Endothelial cell (in vitro differentiated cells): ENCODE results near the gene P2RY2. TPM values are rescaled to one million over a fixed set of nuclear protein-coding genes. Genes with fewer than 3 reads are reported as not detected.

Experiments used
- DNase-seq: peaks from one replicate; pipeline ENCODE4 v3.0.0; 2021; ENCODE audit warnings: low spot score
- H3K27ac Mint-ChIP-seq: one replicate; pipeline ENCODE4 v1.8.0; 2021; ENCODE audit warnings: mixed read lengths, inconsistent platforms; ENCODE audit not compliant: unreplicated experiment
- H3K27me3 Mint-ChIP-seq: one replicate; pipeline ENCODE4 v1.8.0; 2021; ENCODE audit warnings: mild to moderate bottlenecking, moderate library complexity, mixed read lengths, inconsistent platforms; ENCODE audit not compliant: unreplicated experiment
- H3K36me3 Mint-ChIP-seq: one replicate; pipeline ENCODE4 v1.8.0; 2021; ENCODE audit warnings: mild to moderate bottlenecking, low read depth, mixed read lengths, inconsistent platforms; ENCODE audit not compliant: unreplicated experiment
- H3K4me1 Mint-ChIP-seq: one replicate; pipeline ENCODE4 v1.8.0; 2021; ENCODE audit warnings: mild to moderate bottlenecking, mixed read lengths, inconsistent platforms; ENCODE audit not compliant: unreplicated experiment
- H3K4me3 Mint-ChIP-seq: one replicate; pipeline ENCODE4 v1.8.0; 2021; ENCODE audit warnings: mild to moderate bottlenecking, mixed read lengths, inconsistent platforms; ENCODE audit not compliant: unreplicated experiment
- H3K9me3 Mint-ChIP-seq: one replicate; pipeline ENCODE4 v1.8.0; 2021; ENCODE audit warnings: mixed read lengths, inconsistent platforms; ENCODE audit not compliant: unreplicated experiment
- CTCF ChIP-seq: fragments of 200-600 bp; sonication (generic); IDR thresholded peaks from one replicate; pipeline ENCODE4 v1.5.0; 2021; ENCODE audit warnings: antibody characterized with exemption; ENCODE audit not compliant: unreplicated experiment
- total RNA-seq: library from RNA; stranded (reverse); fragmentation: NEBNext Ultra II Directional; extraction: Animal tissue kit (Norgen Biotek cat#: 25700); gene quantifications from one replicate; pipeline ENCODE4 v1.2.1, GENCODE V29; 2021; ENCODE audit not compliant: unreplicated experiment

P2RY2 gene
- total RNA-seq, 1 donor from 2014 or later: 0.10 TPM

- Mint-ChIP-seq H3K36me3 (no peaks in the 10 kb centered on the region), H3K27ac (no peak overlapping the region), H3K4me1 (peaks cover 9% of the 10 kb centered on the region), H3K9me3 (no peaks in the 10 kb centered on the region), H3K4me3 (no peak overlapping the region), H3K27me3 (peaks cover 9% of the 10 kb centered on the region)
- DNase-seq: no peak
- no peak for TF ChIP-seq CTCF
These were observed 45.0 kb upstream of the P2RY2 start for GRCh38 chr11:73172992-73173656.

GRCh38 chr11:73173755-73174494 is 44.2 kb upstream of the P2RY2 start:
- Mint-ChIP-seq H3K4me1 (peaks cover 5% of the 10 kb centered on the region), H3K36me3 (no peaks in the 10 kb centered on the region), H3K4me3 (no peak overlapping the region), H3K27me3 (peaks cover 5% of the 10 kb centered on the region), H3K9me3 (no peaks in the 10 kb centered on the region), H3K27ac (no peak overlapping the region)
- TF ChIP-seq CTCF: no peak
- no peak for DNase-seq

- no peak overlapping the region for H3K27ac Mint-ChIP-seq
- TF ChIP-seq CTCF: no peak
- peaks cover 5% of the 10 kb centered on the region for H3K27me3 Mint-ChIP-seq
- H3K36me3 Mint-ChIP-seq: no peaks in the 10 kb centered on the region
- peaks cover 3% of the 10 kb centered on the region for H3K4me1 Mint-ChIP-seq
- no peaks in the 10 kb centered on the region for H3K9me3 Mint-ChIP-seq
- no peak for DNase-seq
- H3K4me3 Mint-ChIP-seq: no peak overlapping the region
These were observed 43.6 kb upstream of the P2RY2 start for GRCh38 chr11:73174495-73174791.

- peaks cover 5% of the 10 kb centered on the region for H3K27me3 Mint-ChIP-seq
- no peak for DNase-seq
- TF ChIP-seq CTCF: no peak
- peaks cover 3% of the 10 kb centered on the region for H3K4me1 Mint-ChIP-seq
- H3K4me3 Mint-ChIP-seq: no peak overlapping the region
- H3K36me3 Mint-ChIP-seq: no peaks in the 10 kb centered on the region
- no peaks in the 10 kb centered on the region for H3K9me3 Mint-ChIP-seq
- no peak overlapping the region for H3K27ac Mint-ChIP-seq
These were observed 42.4 kb upstream of the P2RY2 start for GRCh38 chr11:73175551-73176144.
